K562 (cell line): ENCODE results near the gene CS. TPM values are rescaled to one million over a fixed set of nuclear protein-coding genes. Genes with fewer than 3 reads are reported as not detected.

Experiments used
- EP300 ChIP-seq: IDR thresholded peaks from 2 replicates; pipeline ENCODE4 v1.6.1; 2012; ENCODE audit warnings: low read length, improper control_type of control experiment
- HDGF ChIP-seq: fragments of 450-650 bp; IDR thresholded peaks from 2 replicates; pipeline ENCODE4 v1.6.1; 2016
- ILF3 ChIP-seq: fragments of 450-650 bp; IDR thresholded peaks from 2 replicates; pipeline ENCODE4 v1.6.1; 2018; ENCODE audit warnings: antibody characterized with exemption, mild to moderate bottlenecking, moderate library complexity, borderline replicate concordance
- MTA1 ChIP-seq: fragments of 450-650 bp; IDR thresholded peaks from 2 replicates; pipeline ENCODE4 v1.6.1; 2017; ENCODE audit warnings: borderline replicate concordance
- NFE2L1 ChIP-seq: fragments of 450-650 bp; IDR thresholded peaks from 2 replicates; pipeline ENCODE4 v1.6.1; 2016; ENCODE audit warnings: missing genetic modification characterization, low read depth, mild to moderate bottlenecking, missing compliant biosample characterization, moderate library complexity, borderline replicate concordance
- NR2F6 ChIP-seq: fragments of 450-650 bp; formaldehyde crosslinking; IDR thresholded peaks from 2 replicates; pipeline ENCODE4 v1.4.0; 2020; ENCODE audit warnings: mild to moderate bottlenecking
- PTTG1 ChIP-seq: fragments of 450-650 bp; IDR thresholded peaks from 2 replicates; pipeline ENCODE4 v1.6.1; 2016; ENCODE audit warnings: low read depth, mild to moderate bottlenecking, missing genetic modification characterization, missing compliant biosample characterization
- RB1 ChIP-seq: fragments of 450-650 bp; IDR thresholded peaks from 2 replicates; pipeline ENCODE4 v1.6.1; 2017; ENCODE audit warnings: low read depth, mild to moderate bottlenecking
- RBM39 ChIP-seq: fragments of 200-400 bp; formaldehyde crosslinking; optimal IDR thresholded peaks from 2 replicates; pipeline ENCODE3; 2018; ENCODE audit warnings: low read depth, low read length
- RNF2 ChIP-seq: sonication (generic); IDR thresholded peaks from 2 replicates; pipeline ENCODE4 v1.6.1; 2016
- SAFB ChIP-seq: fragments of 200-400 bp; formaldehyde crosslinking; IDR thresholded peaks from 2 replicates; pipeline ENCODE4 v1.6.1; 2017; ENCODE audit warnings: low read depth, low read length, borderline replicate concordance
- TCF15 ChIP-seq: fragments of 250-450 bp; sonication (Bioruptor Pico); IDR thresholded peaks from 2 replicates; pipeline ENCODE4 v1.8.0; 2022; ENCODE audit warnings: moderate library complexity, mild to moderate bottlenecking, inconsistent platforms
- TCF3 ChIP-seq: sonication (generic); formaldehyde crosslinking; IDR thresholded peaks from 2 replicates; pipeline ENCODE4 v1.4.0; 2020; ENCODE audit warnings: mild to moderate bottlenecking, missing genetic modification reagents
- THAP7 ChIP-seq: fragments of 250-450 bp; sonication (Bioruptor Pico); IDR thresholded peaks from 2 replicates; pipeline ENCODE4 v1.5.0; 2021
- ZC3H8 ChIP-seq: fragments of 450-650 bp; IDR thresholded peaks from 2 replicates; pipeline ENCODE4 v1.6.1; 2017
- ZNF174 ChIP-seq: fragments of 250-450 bp; sonication (Bioruptor Pico); IDR thresholded peaks from 2 replicates; pipeline ENCODE4 v1.4.0; 2020; ENCODE audit warnings: mild to moderate bottlenecking
- ZNF197 ChIP-seq: fragments of 200-800 bp; sonication (Bioruptor generic); IDR thresholded peaks from 2 replicates; pipeline ENCODE4 v1.6.1; 2016; ENCODE audit warnings: low read depth, missing genetic modification characterization, missing compliant biosample characterization
- ZNF239 ChIP-seq: fragments of 250-450 bp; sonication (Bioruptor Pico); IDR thresholded peaks from 2 replicates; pipeline ENCODE4 v1.4.0; 2020; ENCODE audit warnings: mild to moderate bottlenecking
- ZNF408 ChIP-seq: fragments of 250-450 bp; sonication (Bioruptor Pico); IDR thresholded peaks from 2 replicates; pipeline ENCODE4 v1.4.0; 2020; ENCODE audit warnings: low read depth, mild to moderate bottlenecking, moderate library complexity
- ZNF76 ChIP-seq: fragments of 250-450 bp; sonication (Bioruptor Pico); IDR thresholded peaks from 2 replicates; pipeline ENCODE4 v1.4.0; 2020; ENCODE audit warnings: mild to moderate bottlenecking, moderate library complexity, borderline replicate concordance
- ZNF780A ChIP-seq: fragments of 250-450 bp; sonication (Bioruptor Pico); IDR thresholded peaks from 2 replicates; pipeline ENCODE4 v1.5.0; 2021; ENCODE audit warnings: mild to moderate bottlenecking
- polyA plus RNA-seq, 8 experiments: library from polyadenylated mRNA; depleted of rRNA in 4 of 8; stranded (reverse) in 5 of 8; unstranded in 3 of 8; fragments of >200 nt; fragmentation: Nextera tagmentation in 2 of 8; fragmentation: Illumina TruSeq in 1 of 8; extraction: Ambion mirVana in 2 of 8; extraction: Trizol in 1 of 8; gene quantifications; 2 replicates each; pipeline versions ENCODE4 v1.2.1 to v1.2.3, GENCODE V29; 2011 to 2014; ENCODE audit warnings: inconsistent platforms in 1 of 8, missing spikeins in 1 of 8
- total RNA-seq, 7 experiments: library from RNA; depleted of rRNA in 6 of 7; stranded (reverse); fragments of >200 nt in 6 of 7; fragmentation: Illumina TruSeq in 2 of 7; extraction: Trizol in 2 of 7; gene quantifications; 2 replicates each; pipeline versions ENCODE4 v1.2.1 to v1.2.3, GENCODE V29; 2011 to 2021; ENCODE audit warnings: low replicate concordance in 1 of 7

The CS gene
- total and polyA plus RNA-seq, 9 of the 15 experiments (the other 6 are each of a cell fraction or from before 2014, with no cell fraction given) = 99.9 to 390 (median 149) TPM

- TF ChIP-seq THAP7 (CRISPR knock-in tag) (no peak), PTTG1 (tag) (no peak), ZNF197 (CRISPR knock-in tag) (no peak; the same call in 1 of the 2 replicates), ZNF174 (CRISPR knock-in tag) (no peak), TCF15 (CRISPR knock-in tag) (no peak), ILF3 (no peak), ZNF76 (CRISPR knock-in tag) (no peak), RNF2 (peak; percentile 33; the same call in 1 of the 2 replicates), MTA1 (no peak), SAFB (0 out of 2 replicates have a peak, but pooled peaks have one; percentile 45), ZC3H8 (no peak), ZNF239 (CRISPR knock-in tag) (no peak), ZNF780A (CRISPR knock-in tag) (no peak), TCF3 (CRISPR knock-in tag) (peak; percentile 18), RBM39 (no peak), HDGF (no peak), NR2F6 (no peak), ZNF408 (CRISPR knock-in tag) (no peak), NFE2L1 (tag) (no peak), EP300 (peak; percentile 16; the same call in 1 of the 2 replicates), RB1 (peak; percentile 77)
Observed at GRCh38 chr12:56299853-56300643, at the start of gene CS (continued).
